ENCODE results near the gene CEP290.

The CEP290 gene

GRCh38 chr12:88052686-88053085 is 89.2 kb downstream of the CEP290 start:
- in situ Hi-C loops (cut with HindIII; ENCODE audit: low pct_ligation_motif_present, low sequenced_read_pairs) = no loop called here
- TF ChIP-seq CTCF (IDR thresholded peaks at IDR 0.05; ENCODE audit: low read depth, low read length, missing control alignments) = peak; percentile 72
- peak; percentile 51 for DNase-seq
- Histone ChIP-seq H3K4me3 (ENCODE audit: low read depth, low read length) (no peak overlapping the region), H3K36me3 (replicated peaks) (peaks cover 8% of the 10 kb centered on the region), H3K27ac (no peak overlapping the region), H3K27me3 (replicated peaks) (no peaks in the 10 kb centered on the region)

GRCh38 chr12:88044035-88044434 is 97.9 kb downstream of the CEP290 start:
- in situ Hi-C loops (cut with HindIII; ENCODE audit: low pct_ligation_motif_present, low sequenced_read_pairs) = no loop called here
- peaks cover 24% of the 10 kb centered on the region for H3K36me3 ChIP-seq (replicated peaks)

GRCh38 chr12:88037770-88038169 is 104.1 kb downstream of the CEP290 start:
- no peak overlapping the region for H3K4me3 ChIP-seq (ENCODE audit: low read depth, low read length)
- no peak overlapping the region for H3K27ac ChIP-seq
- TF ChIP-seq CTCF (IDR thresholded peaks at IDR 0.05; ENCODE audit: low read depth, low read length, missing control alignments) = no peak
- no peaks in the 10 kb centered on the region for H3K36me3 ChIP-seq (replicated peaks)
- in situ Hi-C loops (cut with HindIII; ENCODE audit: low pct_ligation_motif_present, low sequenced_read_pairs) = no loop called here
- no peak for DNase-seq
- H3K27me3 ChIP-seq (replicated peaks) = no peaks in the 10 kb centered on the region

More at GRCh38 chr12:88044035-88044434, 97.9 kb downstream of the CEP290 start:
- DNase-seq = no peak
- no peak for TF ChIP-seq CTCF (IDR thresholded peaks at IDR 0.05; ENCODE audit: low read depth, low read length, missing control alignments)
- Histone ChIP-seq H3K27me3 (replicated peaks) (no peaks in the 10 kb centered on the region), H3K4me3 (ENCODE audit: low read depth, low read length) (no peak overlapping the region), H3K27ac (no peak overlapping the region)

- TF ChIP-seq CTCF (IDR thresholded peaks at IDR 0.05; ENCODE audit: low read depth, low read length, missing control alignments) = no peak
- Histone ChIP-seq H3K27me3 (replicated peaks) (no peaks in the 10 kb centered on the region), H3K27ac (no peak overlapping the region), H3K36me3 (replicated peaks) (no peaks in the 10 kb centered on the region), H3K4me3 (ENCODE audit: low read depth, low read length) (peak overlapping the region; percentile 92)
- in situ Hi-C loops (cut with HindIII; ENCODE audit: low pct_ligation_motif_present, low sequenced_read_pairs) = no loop called here
- peak; percentile 16 for DNase-seq
These were observed 105.4 kb downstream of the CEP290 start for GRCh38 chr12:88036353-88036965.

- DNase-seq = no peak
- Histone ChIP-seq H3K27ac (peak overlapping the region; percentile 18), H3K36me3 (replicated peaks) (no peaks in the 10 kb centered on the region), H3K4me3 (ENCODE audit: low read depth, low read length) (peak overlapping the region; percentile 92), H3K27me3 (replicated peaks) (no peaks in the 10 kb centered on the region)
- in situ Hi-C loops (cut with HindIII; ENCODE audit: low pct_ligation_motif_present, low sequenced_read_pairs) = no loop called here
- no peak for TF ChIP-seq CTCF (IDR thresholded peaks at IDR 0.05; ENCODE audit: low read depth, low read length, missing control alignments)
These were observed 106.0 kb downstream of the CEP290 start for GRCh38 chr12:88035907-88036289.

Data from brain microvascular endothelial cell (primary cell).